EH (cell line): ENCODE data around the gene CYSLTR2.
A peak's percentile ranks its signal among the peaks of the same experiment; 100 is the strongest.
"Not testable (repeated sequence)": the region's sequence is repeated elsewhere in the genome, so short reads cannot be mapped to it uniquely, and the experiment has no call there.

ENCODE experiments used
- DNase-seq: peaks from one replicate; pipeline ENCODE4 v3.0.0-alpha.2; 2015; ENCODE audit warnings: low read depth

CYSLTR2 gene

DNA sequence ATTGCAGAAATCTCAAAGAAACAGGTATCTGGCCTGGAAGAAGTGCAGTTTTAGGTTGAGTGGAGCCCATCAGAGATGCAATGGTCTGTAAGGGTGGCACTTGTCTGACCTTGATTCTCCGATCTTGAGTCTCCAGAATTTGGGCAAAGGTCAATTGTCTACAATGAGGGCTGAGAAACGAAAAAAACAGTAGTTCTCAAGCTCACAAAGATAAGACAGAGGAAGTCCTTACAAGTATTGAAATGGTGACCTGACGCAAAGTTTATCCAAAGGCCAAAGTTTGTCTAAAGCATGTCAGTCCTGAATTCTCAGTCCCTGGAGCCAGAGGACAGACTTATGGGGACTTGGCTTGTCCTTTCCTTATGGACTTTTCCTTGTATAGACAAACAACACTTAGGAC, 40.3 kb downstream of the CYSLTR2 start:
- DNase-seq = no peak

DNA sequence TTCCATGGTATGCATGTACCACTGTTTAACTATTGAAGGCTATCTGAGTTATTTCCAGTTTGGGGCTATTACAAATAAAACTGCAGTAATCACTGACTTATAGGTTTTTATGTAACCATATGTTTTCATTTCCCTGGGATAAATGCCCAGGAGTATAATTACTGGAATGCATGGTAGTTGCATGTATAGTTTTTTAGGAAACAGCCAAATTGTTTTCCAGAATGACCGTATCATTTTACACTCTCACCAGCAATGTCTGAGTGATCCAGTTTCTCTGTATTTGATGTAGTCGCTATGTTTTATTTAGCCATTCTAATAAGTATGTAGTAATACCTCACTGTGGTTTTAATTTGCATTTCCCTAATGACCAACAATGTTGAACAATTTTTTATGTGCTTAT, 42.0 kb downstream of the CYSLTR2 start:
- no peak for DNase-seq

DNA sequence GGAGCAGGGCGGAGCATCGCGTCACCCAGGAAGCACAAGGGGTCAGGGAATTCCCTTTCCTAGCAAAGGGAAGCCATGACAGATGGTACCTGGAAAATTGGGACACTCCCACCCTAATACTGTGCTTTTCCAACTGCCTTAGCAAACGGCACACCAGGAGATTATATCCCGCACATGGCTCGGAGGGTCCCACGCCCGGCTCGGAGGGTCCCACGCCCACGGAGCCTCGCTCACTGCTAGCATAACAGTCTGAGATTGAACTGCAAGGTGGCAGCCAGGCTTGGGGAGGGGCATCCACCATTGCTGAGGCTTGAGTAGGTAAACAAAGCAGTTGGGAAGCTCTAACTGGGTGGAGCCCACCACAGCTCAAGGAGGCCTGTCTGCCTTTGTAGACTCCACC, 42.9 kb downstream of the CYSLTR2 start:
- DNase-seq = not testable (repeated sequence)

DNA sequence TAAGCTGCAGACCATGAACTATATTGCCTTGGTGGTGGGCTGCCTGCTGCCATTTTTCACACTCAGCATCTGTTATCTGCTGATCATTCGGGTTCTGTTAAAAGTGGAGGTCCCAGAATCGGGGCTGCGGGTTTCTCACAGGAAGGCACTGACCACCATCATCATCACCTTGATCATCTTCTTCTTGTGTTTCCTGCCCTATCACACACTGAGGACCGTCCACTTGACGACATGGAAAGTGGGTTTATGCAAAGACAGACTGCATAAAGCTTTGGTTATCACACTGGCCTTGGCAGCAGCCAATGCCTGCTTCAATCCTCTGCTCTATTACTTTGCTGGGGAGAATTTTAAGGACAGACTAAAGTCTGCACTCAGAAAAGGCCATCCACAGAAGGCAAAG, 53.7 kb downstream of the CYSLTR2 start:
- no peak for DNase-seq

DNA sequence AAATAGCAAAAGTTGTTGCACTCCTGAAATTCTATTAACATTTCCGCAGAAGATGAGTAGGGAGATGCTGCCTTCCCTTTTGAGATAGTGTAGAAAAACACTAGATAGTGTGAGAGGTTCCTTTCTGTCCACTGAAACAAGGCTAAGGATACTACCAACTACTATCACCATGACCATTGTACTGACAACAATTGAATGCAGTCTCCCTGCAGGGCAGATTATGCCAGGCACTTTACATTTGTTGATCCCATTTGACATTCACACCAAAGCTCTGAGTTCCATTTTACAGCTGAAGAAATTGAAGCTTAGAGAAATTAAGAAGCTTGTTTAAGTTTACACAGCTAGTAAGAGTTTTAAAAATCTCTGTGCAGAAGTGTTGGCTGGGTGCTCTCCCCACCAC, 55.0 kb downstream of the CYSLTR2 start:
- DNase-seq = no peak

DNA sequence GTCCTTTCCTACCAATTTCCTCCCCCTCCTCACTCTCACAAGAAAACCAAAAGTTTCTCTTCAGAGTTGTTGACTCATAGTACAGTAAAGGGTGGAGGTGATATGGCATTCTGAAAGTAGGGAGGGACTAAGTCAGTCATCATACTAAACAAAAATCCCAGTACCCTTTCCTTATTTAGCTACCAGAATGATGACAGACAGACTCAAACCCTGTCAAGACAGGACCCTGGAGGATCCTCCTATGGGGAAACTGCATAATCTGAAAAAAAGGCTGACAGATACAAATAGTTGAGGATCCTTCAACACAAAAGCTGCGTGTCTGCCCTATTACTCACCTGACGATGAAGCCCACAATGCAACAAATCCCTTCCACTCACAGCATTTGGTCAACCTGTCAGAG, 55.5 kb downstream of the CYSLTR2 start:
- no peak for DNase-seq

DNA sequence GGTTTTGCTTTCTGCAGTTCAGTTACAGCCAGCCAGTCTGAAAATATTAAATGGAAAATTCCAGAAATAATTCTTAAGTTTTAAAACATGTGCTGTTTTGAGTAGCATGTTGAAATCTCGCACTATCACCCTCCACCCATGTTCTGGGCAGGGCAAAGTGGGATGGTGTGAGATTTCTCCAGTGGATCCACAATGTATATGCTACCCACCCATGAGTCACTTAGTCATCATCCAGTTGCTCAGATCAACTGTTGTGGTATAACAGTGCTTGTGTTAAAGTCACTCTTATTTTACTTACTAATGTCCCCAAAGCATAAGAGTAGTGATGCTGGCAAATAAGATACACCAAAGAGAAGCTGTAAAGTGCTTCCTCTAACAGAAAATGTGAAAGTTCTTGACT, 56.4 kb downstream of the CYSLTR2 start:
- DNase-seq = no peak

DNA sequence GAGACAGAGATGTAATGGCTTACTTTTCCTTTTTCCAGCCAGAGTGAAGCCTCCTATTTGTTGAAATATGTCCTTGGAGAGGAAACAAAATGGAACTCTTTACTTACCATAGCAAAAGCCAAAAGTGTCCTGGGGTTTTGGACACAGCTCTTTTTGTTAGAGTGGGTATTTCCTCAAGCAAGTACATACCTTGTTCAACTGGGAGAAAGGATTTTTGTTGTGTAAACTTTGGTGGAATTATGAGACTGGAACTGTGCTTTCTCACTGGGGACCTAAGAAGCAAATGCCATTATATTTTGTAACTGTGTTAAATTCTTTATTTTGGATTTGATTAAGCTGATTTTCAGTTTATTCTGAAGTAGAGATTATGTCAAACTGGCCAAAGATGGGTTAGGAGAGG, 58.4 kb downstream of the CYSLTR2 start:
- no peak for DNase-seq

DNA sequence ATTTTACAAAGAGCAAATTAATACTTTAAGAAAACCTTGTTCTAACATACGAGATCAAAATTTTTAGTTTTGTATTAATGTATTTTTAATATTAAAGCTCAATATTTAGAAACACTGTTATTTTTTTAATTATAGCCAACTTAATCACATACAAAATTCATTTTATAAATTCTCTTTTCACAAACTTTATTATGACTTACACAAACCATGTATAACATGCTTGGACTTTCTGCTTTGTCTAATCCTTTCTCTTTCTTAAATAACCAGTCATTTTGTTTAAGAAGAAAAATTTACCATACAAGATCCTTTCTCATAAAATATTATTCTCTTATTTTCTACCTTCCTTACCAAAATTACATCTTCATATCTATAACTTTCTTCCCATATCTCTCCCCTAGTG, 62.2 kb downstream of the CYSLTR2 start:
- DNase-seq = no peak

DNA sequence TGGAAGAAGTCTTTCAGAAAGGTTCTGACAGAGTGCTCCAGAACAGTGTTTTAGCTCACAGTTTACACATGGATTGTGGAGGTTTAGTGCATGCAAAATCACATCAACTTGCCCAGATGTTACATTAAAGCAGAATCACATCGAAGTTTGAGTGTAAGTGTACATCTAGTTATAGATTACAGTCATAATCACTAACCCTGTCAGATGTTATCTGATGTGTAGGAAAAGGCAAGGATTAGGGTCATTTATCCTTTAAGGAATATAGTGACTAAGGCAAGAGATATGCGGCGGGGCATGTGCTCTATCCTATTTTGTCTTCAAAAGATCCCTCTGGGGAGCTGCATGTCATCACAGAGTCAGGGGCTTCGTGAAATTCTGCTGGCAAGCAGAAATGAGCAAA, 66.9 kb downstream of the CYSLTR2 start:
- DNase-seq = no peak

DNA sequence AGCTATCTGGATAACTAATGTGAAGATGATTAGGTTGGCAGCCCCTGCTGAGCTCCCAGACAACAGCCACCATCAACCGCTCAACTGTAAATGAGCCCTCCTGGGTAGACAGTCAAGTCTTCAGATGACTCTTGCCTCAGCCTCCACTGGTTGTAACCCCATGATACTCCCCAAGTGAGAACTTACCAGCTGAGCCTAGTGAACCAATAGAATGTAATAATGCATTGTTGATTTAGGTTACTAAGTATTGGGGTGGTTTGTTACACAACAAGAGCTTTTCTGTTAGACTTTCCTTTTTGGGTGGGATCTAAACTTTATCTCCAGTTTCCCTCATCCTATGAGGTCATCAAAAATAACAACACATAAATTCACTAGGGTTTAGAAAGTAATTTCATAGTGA, 69.4 kb downstream of the CYSLTR2 start:
- DNase-seq = no peak

DNA sequence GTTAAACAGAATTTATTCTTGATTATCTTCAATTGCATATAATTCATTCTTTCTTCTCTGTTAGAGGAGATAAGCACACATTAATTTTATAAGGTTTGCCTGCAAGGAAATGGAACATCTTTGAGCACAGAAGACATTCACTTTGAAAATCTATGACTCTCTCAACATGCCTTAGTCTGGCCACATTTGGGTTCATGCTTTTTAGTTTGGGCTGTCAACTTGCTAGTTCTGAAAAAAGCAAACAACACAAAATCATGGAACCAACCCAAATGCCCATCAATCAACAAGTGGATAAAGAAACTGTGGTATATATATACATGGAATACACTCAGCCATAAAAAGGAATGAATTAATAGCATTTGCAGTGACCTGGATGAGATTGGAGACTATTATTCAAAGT, 71.5 kb downstream of the CYSLTR2 start:
- no peak for DNase-seq

DNA sequence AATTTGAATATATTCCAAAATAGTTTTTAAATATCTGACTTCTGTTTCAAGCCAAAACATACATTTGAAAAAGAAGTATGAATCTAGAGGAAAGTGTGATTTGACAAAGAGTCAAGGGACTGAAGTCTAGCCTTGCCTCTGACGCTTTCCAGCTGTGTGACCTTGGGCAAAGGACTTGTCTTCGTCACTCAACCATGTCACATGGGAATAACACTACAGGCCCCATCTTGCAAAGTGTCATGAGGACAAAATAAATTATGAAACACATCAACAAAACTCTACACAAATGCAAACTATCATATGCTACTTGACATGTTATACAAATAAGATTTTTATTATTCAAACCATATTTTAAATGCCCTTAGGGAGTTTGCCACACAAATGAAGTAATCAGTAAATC, 73.0 kb downstream of the CYSLTR2 start:
- DNase-seq = no peak

DNA sequence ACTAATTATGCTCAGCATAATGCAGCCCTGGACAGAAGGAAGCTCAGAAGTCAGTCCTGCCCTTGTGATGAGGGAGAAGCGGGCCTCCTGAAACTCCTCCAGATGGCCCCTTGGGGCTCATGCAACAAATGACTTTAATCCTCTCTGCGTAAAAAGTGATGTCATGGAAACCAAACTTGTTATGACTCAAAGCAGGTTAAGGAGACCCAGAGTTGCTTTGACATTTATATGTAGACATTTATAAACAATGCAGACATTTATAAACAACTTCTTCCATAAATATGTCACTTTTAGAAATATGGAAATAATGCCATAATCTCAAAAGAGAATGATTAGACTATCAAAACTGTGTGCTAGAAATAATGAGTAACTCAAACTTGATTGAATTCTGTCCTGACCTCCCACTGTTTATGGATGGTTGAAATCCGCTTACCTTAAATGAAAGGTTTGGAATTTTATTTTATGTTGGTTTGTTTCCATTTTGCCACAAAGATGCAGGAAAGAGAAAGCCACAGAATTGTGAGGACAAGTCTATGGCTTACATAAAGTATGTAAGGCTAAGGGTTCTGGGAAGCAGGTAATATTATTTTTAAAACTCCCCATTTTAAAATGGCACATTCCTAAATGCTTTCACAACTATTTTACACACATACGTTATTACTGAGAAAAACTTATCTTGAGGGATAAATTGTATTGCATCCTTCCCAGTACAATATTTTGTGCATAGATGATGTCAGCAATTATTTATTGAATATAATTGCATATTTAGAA, 73.7 kb downstream of the CYSLTR2 start:
- DNase-seq = no peak

DNA sequence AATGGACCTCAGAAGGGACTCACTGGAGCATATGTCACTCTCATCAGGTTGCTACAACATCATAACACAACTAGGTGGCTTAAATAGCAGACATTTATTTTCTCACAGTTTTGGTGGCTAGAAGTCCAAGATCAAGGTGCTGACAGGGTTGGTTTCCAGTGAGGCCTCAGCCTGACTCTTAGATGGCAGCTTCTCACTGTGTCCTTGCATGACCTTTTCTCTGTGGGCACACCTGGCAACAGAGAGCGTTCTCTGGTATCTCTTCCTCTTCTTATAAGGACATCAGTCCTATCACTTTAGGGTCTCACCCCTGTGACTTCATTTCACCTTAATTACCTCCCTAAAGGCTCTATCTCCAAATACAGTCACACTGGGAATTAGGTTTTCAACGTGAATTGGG, 74.5 kb downstream of the CYSLTR2 start:
- DNase-seq = no peak

DNA sequence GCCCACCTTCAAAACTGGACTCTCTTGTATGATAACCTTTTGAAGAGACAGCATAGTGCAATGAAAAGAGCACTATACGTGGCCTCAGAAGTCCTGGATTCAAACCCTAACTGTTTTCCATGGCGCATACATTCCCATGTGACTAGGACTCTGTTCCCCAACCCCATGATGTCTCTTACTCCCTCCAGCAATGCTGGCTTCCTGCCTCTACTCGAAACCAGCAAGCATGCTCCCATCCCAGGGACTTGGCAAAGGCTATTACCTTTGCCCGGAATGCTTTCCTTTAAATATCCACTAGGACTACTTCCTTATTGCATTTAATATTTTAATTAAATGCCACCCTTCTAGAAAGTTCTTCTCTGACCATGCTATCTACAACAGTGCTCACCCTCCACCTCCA, 75.1 kb downstream of the CYSLTR2 start:
- DNase-seq = no peak

DNA sequence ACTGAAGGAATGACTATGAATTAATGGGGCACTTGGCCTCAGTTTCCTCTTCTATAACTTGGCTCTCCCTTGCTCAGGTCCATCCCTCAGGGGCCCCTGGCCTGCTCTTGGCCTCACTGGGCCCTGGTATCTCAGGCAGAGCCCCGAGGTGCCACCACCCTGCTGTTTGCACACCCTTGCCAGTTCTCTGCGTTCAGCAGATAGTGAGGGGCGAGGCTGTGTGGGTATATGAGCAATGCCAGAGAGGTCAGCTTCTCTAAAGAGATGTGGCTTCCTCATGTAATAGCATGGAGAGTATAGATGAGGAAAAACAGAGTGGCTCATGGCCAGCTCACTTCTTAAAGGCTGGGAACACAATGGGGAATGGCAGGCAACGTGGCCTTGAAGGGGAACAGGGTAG, 76.1 kb downstream of the CYSLTR2 start:
- no peak for DNase-seq

DNA sequence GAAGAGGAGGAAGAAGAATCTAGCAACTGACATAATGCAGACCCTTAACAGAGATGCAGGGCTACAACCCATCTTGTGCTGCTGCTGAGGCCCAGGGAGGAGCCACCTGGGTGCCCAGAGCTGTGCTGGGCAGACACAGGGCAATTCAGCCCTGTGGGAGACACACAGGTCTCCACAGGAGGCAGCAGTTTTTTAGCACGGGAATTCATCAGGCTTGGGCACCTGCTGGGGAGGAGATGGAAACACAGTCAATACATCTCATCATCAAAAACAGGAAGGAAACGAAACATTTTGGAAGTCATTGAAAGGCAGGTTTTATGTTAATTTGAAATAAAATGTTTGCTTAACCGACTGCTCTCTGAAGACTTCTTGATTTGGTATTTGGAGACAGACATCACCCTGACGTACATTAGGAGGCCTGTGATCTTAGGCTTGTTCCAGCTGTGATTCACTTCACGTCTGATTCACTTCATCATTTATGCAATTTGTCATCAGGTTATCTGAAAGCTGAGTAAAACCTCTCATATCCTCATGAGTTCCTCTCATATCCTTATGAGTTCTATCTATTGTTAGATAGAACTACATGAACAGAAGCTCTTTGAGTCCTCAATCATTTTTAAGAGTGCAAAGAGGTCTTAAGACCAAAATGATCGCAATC, 77.4 kb downstream of the CYSLTR2 start:
- DNase-seq = peak; percentile 14

DNA sequence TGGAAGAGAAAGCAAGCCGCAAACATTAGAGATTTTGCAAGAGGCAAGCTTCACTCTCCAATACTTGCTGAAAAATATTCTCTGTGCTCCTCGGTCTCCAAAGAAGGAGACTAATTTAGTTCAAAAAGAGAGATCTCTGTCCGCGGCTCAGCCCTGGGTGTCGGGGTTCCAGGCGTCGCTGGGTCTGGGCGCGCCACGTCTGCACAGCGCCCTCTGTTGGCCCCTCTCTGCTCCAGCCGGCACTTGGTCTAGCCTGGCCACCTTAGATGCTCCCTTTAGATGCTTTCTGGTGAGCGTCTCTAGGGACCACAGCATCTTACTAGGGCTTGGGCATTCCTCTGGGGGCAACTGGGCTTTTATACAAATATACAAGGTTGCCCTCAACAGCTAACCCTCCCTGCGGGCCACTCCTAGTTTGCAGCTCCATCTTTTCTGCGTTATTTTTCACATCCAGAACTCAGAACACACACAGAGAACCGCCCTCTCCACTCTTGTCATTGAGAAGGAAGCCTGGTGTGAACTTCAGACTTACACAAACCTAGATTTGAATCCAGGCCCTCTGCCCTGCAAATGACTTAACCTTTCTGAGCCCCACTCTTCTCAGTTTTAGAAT, 78.3 kb downstream of the CYSLTR2 start:
- peak; percentile 15 for DNase-seq

DNA sequence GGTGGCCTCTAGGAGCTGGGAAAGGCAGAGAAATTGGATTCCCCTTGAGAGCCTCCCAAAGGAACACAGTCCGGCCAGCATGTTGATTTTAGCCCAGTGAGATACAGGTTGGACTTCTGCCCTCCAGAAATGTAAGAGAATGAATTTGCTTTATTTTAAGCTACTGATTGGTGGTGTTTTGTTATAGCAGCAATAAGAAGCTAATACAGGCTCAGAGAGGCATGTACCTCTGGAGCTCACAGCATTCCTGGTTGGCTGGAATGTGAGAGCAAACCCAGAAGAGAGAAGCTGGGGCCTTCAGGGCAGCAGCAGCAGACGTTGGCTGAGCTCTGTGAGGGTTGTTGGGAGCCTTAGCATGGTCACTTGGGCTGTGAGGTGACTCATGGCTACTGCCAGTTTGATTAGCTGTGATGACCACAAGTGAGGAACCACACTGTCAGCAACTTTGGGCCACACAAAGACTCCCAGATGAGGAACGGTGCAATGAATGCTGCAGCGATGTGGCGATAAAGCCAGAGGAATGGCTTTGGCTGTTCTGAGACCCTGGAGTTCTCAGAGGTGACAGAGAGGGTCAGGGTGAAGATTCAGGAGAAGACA, 80.1 kb downstream of the CYSLTR2 start:
- peak; percentile 7 for DNase-seq

DNA sequence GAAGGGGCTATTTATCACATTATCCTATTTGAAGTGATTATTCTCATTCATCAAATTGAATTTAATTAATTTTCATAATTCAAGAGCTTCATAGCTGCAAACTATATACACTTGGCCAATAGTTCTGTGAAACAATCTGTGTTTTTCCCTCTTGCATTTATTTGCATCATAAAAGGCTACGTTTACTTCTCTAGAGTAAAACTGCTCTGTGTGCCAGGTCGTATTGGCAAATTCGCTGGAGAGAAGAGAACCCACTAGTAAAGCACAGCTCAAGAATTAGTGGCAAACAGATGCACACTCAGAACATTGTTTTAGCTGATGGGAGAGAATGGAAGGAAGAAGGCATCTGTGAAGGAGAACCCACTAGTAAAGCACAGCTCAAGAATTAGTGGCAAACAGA, 81.8 kb downstream of the CYSLTR2 start:
- no peak for DNase-seq

DNA sequence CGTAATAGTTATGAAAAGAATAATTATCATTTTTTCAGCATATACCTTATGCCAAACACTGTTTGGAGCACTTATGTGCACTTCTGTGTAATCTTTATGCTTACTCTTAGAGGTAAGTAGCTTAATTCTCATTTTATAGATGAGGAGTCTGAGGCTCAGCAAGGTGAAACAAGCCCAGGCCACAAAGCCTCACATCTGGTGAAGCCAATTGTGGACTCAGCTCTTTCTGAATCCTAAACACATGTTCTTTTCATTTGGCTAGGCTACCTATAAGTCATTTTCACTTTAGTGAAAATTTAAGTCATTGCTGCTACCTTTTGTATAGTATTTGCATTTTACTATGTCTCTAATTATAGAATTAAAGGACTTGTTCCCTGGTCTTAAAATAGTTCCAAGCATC, 84.0 kb downstream of the CYSLTR2 start:
- DNase-seq = no peak

DNA sequence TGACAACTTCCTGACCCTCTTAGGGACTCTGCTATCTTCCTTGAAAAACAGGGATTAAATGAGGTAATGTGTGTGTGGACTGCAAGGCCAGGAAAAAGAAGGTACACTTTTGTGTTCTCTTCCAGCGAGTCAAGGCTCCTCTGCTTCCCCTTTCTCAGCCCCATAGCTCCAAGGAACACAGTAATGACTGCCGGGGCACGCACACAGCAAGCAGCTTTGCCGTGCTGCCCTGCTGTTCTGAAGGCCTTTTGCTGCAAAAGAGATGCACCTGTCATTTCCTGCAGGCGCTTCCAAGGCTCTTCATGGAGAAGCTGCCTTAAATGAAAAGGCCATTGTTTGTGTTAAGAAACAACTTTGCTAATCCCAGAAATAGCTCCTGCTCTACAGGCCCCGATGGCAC, 84.6 kb downstream of the CYSLTR2 start:
- DNase-seq = no peak
